Measurements from ENCODE around the gene HMOX2.

HMOX2 gene

GRCh38 chr16:4465977-4466779, 10.0 kb upstream of the HMOX2 start:
- DNase-seq = no peak

- no peak for DNase-seq
These were observed 8.3 kb upstream of the HMOX2 start for GRCh38 chr16:4467916-4468315.

- DNase-seq = no peak
These were observed 7.2 kb upstream of the HMOX2 start for GRCh38 chr16:4468972-4469371.

GRCh38 chr16:4471869-4472268, 4.3 kb upstream of the HMOX2 start:
- no peak for DNase-seq

GRCh38 chr16:4472880-4473279, 3.3 kb upstream of the HMOX2 start:
- DNase-seq = no peak

GRCh38 chr16:4474192-4474961, 1.8 kb upstream of the HMOX2 start, which contains the start of gene NMRAL1:
Gene NMRAL1 (minus strand): TSS chr16:4474625. CDS start chr16:4474132, 493 bp downstream.
- peak; percentile 95 for DNase-seq

GRCh38 chr16:4477966-4478365, 1.8 kb downstream of the HMOX2 start:
- no peak for DNase-seq

GRCh38 chr16:4481526-4481925, 5.3 kb downstream of the HMOX2 start:
- DNase-seq = no peak

- no peak for DNase-seq
These were observed 5.8 kb downstream of the HMOX2 start for GRCh38 chr16:4481963-4482362.

- no peak for DNase-seq
These were observed 10.1 kb downstream of the HMOX2 start for GRCh38 chr16:4486126-4486893.

GRCh38 chr16:4487955-4488498, 11.8 kb downstream of the HMOX2 start:
- DNase-seq = no peak

- DNase-seq = no peak
These were observed 12.3 kb downstream of the HMOX2 start for GRCh38 chr16:4488499-4488967.

GRCh38 chr16:4489030-4489429, 12.8 kb downstream of the HMOX2 start:
- no peak for DNase-seq

- no peak for DNase-seq
These were observed 15.7 kb downstream of the HMOX2 start for GRCh38 chr16:4491898-4492297.

- DNase-seq = no peak
These were observed 18.7 kb downstream of the HMOX2 start for GRCh38 chr16:4494746-4495490.

GRCh38 chr16:4495766-4496165, 19.6 kb downstream of the HMOX2 start:
- DNase-seq = no peak

GRCh38 chr16:4496305-4496704, 20.1 kb downstream of the HMOX2 start:
- no peak for DNase-seq

GRCh38 chr16:4498546-4499195, 22.5 kb downstream of the HMOX2 start:
- DNase-seq = no peak

GRCh38 chr16:4499196-4499555, 23.0 kb downstream of the HMOX2 start:
- no peak for DNase-seq

GRCh38 chr16:4500272-4500671, 24.1 kb downstream of the HMOX2 start:
- no peak for DNase-seq

GRCh38 chr16:4501071-4501478, 24.9 kb downstream of the HMOX2 start:
- DNase-seq = no peak

All from NCI-H2227 treated with DMSO at 0.1 percent for 48 hours (cell line).